GM18499 (cell line): ENCODE data around the gene TSPAN31.

Source experiments
- ATAC-seq: cut with Tn5 transposase; IDR thresholded peaks from one replicate; pipeline ENCODE4 v1.9.1; 2021; ENCODE audit warnings: moderate number of reproducible peaks; ENCODE audit not compliant: insufficient read depth, unreplicated experiment

TSPAN31 gene

GRCh38 chr12:57735198-57735855 lies 9.5 kb upstream of the TSPAN31 start:
- no peak for ATAC-seq

- ATAC-seq, result no peak
These were observed 8.7 kb upstream of the TSPAN31 start for GRCh38 chr12:57735952-57736740.

DNA sequence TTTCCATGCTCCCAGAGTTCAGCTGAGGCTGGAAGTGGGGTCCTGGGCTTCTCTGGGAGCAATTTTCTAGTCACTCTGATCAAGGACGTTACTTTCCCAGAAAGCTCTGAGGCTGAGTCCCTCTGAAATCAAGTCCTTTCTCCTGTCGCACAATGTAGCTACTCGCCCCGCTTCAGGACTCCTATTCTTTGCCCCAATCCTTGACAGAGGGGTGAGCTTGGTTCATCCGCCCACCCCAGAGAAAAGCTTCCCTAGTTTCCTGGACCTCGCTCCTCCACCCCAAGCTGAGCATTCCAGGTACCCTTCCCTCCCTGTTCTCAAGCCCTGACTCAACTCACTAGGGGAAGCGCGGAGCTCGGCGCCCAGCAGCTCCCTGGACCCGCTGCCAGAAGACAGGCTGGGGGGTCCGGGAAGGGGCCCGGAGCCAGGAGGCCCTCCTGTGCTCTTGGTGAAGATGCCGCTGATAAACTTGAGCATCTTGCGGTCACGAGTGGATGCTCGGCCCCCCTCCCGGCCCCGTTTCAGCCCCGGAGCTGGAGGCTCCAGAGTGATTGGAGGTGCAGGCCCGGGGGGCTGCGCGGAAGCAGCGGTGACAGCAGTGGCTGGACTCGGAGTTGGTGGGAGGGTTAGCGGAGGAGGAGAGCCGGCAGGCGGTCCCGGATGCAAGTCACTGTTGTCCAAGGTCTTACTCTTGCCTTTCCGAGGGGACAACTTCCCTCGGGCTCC lies 7.9 kb upstream of the TSPAN31 start:
- ATAC-seq, result no peak

DNA sequence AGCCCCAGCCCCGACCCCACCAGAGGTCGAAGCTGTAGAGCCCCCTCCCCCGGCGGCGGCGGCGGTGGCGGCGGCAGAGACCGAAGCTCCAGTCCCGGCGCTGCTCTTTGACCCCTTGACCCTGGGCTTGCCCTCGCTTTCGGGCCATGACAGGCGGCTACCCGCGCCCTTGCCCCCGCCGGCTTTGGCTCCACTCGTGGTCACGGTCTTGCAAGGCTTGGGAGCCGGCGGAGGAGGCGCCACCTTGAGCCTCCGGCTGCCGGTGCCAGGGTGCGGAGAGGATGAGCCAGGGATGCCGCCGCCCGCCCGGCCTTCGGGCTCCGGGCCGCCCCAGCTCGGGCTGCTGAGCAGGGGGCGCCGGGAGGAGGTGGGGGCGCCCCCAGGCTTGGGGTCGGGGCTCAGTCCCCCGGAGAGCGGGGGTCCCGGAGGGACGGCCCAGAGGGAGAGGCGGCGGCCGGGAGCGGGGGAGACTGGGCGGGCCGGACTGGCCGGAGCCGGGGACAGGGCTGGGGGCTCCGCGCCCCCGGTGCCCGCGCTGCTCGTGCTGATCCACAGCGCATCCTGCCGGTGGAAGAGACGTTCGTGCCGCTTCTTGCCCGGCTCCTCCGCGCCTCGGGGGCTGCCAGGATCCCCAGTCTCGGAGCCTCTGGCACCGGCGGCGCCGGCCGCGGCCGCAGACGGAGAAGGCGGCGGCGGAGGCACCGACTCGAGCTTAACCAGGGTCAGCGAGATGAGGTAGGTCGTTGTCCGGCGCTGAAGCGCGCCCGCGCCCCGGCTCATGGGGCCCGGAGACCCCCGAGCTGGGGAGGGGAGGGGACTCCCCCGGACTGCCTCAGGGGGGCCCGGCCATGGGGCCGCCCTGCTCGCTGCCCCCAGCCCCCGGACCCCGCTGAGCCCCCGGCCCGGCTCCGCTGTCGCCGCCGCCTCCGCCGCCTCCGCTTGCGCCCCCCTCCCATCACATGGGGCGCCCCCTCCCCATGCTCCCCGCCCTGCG lies 7.1 kb upstream of the TSPAN31 start:
- no peak for ATAC-seq

- no peak for ATAC-seq
These were observed 6.1 kb upstream of the TSPAN31 start, which contains the start of gene AGAP2 for GRCh38 chr12:57738661-57739237. TSS of gene AGAP2 (minus strand) at chr12:57738742. CDS start at chr12:57738246, 496 bp downstream.

GRCh38 chr12:57739387-57739786 lies 5.5 kb upstream of the TSPAN31 start:
- no peak for ATAC-seq

- ATAC-seq, result no peak
These were observed 4.8 kb upstream of the TSPAN31 start for GRCh38 chr12:57739914-57740538.

DNA sequence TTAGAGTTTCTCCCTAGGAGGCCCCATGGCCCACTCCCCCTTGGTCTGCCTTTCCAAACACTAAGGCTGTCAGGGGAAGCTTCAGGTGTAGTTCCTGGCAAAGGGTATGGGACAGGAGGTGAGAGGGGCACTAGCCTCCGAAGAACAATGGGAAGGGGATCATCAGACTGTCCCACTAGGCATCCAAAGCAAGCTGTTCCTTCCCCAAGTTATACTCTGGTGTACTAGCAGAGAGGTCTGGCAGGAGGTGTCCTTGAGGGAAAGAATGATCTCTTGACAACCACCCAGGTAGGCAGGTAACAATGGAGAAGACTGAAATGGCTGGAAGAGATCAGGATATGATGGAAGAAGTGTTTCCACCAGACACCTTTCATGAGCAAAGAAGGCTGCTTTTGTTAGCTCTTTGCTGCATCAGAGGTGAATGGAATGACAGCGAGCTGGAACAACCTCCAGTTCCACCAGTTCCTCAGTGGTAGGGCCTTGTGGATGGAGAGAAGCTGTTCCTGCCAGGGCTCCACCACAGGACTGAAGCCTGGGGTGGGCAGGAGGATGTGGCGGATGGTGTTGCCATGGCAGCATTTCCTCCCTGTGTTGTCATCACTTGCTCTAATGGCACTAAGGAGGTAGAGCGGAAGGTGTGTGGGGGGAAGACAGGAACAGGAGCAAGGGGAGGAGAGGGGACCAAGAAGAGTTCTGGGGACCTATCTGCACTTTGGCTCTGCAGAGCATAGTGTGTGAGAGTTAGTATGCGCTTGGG lies 4.0 kb upstream of the TSPAN31 start:
- ATAC-seq, result peak; percentile 39

DNA sequence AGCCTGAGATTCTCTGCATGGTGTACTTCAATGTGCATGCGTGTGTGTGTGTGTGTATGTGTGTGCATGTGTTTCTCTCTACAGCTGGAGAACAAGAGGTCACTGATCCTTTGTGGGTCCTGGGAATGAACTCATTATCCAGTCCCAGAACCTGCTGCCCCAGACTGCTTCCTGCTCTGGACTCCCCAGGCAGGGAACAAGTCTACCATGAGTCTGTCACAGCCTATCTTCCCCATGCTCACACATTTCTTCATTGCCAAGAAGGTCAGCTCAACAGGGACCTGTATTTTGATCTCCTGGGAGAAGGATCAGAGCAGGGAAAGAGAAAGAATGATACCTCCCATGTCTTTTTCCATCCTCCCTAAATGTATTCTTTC lies 3.4 kb upstream of the TSPAN31 start:
- no peak for ATAC-seq

DNA sequence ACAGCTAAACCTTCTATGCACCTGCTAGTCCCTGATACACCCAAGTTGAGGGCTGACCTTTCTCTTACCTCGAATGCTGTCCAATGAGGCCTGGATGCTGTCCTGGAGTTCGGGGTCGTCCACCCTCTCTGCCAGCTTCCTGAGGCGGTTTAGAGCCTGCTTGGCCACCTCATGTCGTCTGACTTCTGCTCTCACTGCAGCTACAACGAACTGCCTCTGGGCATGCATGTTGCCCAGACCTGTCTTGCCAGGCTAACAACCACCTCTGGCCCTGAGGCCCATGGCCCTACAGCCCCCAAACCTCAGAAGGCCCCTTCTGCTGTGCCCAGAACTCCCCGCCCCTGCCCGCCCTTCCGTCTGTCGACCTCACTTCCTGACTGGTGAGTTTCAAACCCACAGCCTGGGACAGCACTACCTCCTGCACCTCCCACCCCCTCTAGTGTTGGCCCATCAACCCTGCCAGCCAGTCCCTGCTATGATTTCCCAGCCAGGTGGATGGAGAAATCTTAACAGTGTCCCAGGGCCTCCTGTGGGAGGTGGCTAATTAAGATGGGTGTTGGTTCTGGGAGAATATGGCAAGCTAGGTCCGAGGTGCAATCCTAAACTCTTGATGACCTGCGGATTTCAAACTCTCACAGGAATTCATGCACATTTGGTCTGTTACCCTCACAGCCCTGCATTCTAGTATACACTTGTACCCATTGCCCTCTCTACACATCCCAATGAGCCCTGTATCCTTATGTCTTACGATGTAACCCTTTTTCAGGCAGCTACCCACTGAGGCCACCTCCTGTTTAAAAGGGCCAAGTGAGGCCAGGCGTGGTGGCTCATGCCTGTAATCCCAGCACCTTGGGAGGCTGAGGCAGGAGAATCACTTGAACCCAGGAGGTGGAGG lies 2.7 kb upstream of the TSPAN31 start:
- peak; percentile 41 for ATAC-seq

DNA sequence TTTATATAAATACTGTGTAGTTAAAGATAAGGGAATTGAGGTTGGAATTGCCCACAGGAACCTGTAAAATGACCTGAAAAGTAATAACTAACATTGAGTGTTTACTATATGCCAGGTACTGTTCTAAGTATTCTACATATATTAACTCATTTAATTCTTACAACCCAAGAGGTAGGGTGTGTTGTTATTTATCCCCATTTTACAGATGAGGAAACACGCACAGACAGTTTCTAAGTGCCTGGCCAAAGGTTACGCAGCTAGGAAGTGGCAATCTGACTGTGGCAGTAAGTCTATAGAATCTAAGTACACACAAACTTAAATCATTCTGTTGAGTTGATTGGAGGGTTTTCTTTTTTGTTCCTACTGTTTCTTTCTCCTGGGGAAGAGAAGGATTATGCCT lies 1.1 kb upstream of the TSPAN31 start:
- ATAC-seq, result no peak

- peak; percentile 14 for ATAC-seq
These were observed 554 bp upstream of the TSPAN31 start for GRCh38 chr12:57744194-57744776.

DNA sequence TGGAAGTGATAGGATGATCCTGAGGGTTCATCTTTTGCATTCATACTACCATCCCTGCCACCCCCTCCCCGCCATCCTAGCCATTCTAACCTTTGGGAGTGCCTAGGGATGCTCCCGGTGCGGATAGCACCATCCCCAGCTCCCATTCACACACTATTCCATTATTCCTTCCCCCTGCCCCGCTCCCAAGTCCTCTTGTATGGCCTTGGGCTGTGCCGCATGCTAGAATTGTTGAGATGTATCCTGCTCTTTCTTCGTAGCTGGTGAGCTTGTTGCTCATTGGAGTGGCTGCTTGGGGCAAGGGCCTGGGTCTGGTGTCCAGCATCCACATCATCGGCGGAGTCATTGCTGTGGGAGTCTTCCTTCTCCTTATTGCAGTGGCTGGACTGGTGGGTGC lies 644 bp downstream of the TSPAN31 start:
- ATAC-seq, result no peak

- no peak for ATAC-seq
These were observed 1.2 kb downstream of the TSPAN31 start for GRCh38 chr12:57746025-57746424.

DNA sequence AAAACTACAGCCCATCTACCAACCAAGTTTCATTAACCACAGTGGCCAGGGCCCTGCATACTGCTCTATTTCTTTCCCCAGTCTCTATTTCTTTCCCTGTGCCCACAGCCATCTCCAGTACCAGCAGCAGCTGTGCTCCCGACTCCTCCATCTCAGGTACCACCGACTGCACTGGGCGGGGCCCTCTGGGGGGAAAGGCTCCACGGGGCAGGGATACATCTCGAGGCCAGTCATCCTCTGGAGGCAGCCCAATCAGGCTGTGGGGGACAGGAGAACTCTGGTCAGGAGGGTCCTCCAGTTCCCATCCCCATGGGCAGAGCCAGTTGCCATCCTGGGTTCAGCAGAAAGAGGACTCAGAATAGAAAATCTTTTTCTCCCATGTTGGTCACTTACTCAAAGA lies 4.2 kb downstream of the TSPAN31 start:
- no peak for ATAC-seq

DNA sequence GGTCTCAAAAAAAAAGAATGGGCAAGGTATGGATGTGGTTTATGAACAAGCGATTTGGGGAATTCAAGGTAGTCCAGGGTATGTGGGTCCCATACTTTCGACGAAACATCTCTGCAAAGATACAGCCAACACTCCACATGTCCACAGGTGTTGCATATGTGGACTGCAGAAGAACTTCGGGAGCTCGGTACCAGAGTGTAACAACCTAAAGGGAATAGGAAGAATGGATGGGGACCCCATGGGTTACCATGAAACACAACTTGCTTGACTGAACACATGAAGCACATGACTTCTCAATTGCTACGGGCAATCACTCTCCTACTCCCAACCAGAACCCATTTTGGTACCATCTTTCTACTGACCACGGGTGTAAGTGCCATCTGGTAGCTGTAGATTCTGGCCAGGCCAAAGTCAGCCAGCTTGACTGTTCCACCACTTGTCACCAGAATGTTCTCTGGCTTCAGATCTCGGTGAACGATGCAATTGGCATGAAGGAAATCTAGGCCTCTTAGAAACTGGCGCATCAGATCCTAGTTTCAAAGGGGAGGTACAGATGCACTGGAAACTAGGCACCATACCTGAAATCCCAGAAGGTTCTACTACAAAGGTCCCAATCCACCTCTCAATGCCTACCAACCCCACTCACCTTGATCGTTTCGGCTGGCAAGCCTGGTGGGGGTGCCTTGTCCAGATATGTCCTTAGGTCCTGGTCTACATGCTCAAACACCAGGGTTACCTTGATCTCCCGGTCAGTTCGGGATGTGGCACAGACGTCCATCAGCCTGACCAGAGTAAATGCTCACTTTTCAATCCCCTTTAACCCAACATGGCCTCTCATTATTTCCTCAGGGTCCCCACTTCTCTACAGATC lies 6.0 kb downstream of the TSPAN31 start:
- no peak for ATAC-seq
